Activated CD4-positive, alpha-beta T cell treated with anti-CD3 and anti-CD28 coated beads for 36 hours (primary cell): ENCODE results near the gene OR5M11. TPM values are rescaled to one million over a fixed set of nuclear protein-coding genes. Genes with fewer than 3 reads are reported as not detected.

Source experiments
- ATAC-seq: fragments of 200-7000 bp; cut with Tn5 transposase; one replicate; pipeline ENCODE4 v1.10.0; 2021; ENCODE audit warnings: mild to moderate bottlenecking, moderate library complexity
- CTCF ChIA-PET: fragments of 350-600 bp; sonication (Branson Sonifier 250); formaldehyde crosslinking; loops from one replicate; lab custom pipeline; 2021; ENCODE audit warnings: antibody characterized with exemption; lab: Charles Lee
- POLR2A ChIA-PET: fragments of 350-600 bp; sonication (Branson Sonifier 250); formaldehyde crosslinking; loops from one replicate; lab custom pipeline; 2021; ENCODE audit warnings: antibody characterized with exemption, inconsistent platforms; lab: Charles Lee
- DNase-seq: peaks from one replicate; pipeline ENCODE4 v3.0.0-alpha.2; 2020
- H3K27ac Mint-ChIP-seq: one replicate; pipeline ENCODE4 v1.8.0; 2021; ENCODE audit warnings: mixed read lengths
- H3K27me3 Mint-ChIP-seq: one replicate; pipeline ENCODE4 v1.8.0; 2021; ENCODE audit warnings: mixed read lengths
- H3K36me3 Mint-ChIP-seq: one replicate; pipeline ENCODE4 v1.8.0; 2021; ENCODE audit warnings: low read depth, mixed read lengths
- H3K4me1 Mint-ChIP-seq: one replicate; pipeline ENCODE4 v1.8.0; 2021; ENCODE audit warnings: mixed read lengths
- H3K4me3 Mint-ChIP-seq: one replicate; pipeline ENCODE4 v1.8.0; 2021; ENCODE audit warnings: mild to moderate bottlenecking, moderate library complexity, mixed read lengths
- H3K9me3 Mint-ChIP-seq: one replicate; pipeline ENCODE4 v1.8.0; 2021; ENCODE audit warnings: low read depth, mixed read lengths
- intact Hi-C, 2 experiments: fragments of 100-400 bp; cut with DNase I in 1 of 2; cut with micrococcal nuclease in 1 of 2; formaldehyde crosslinking; loops; one replicate each; pipeline versions ENCODE4 v1.14.2 to v1.15.1; 2022 to 2024; cut with DNase I, micrococcal nuclease
- total RNA-seq, 2 experiments: library from RNA; stranded (reverse); gene quantifications; one replicate each; pipeline ENCODE4 v1.2.3, GENCODE V29; 2021

The OR5M11 gene
- total RNA-seq, 2 experiments from 2014 or later = not detected

- CTCF ChIA-PET = no interaction called here
- Mint-ChIP-seq H3K27me3 (no peaks in the 10 kb centered on the region), H3K4me3 (no peak overlapping the region), H3K9me3 (peaks cover 6% of the 10 kb centered on the region), H3K36me3 (no peaks in the 10 kb centered on the region), H3K4me1 (no peaks in the 10 kb centered on the region), H3K27ac (no peak overlapping the region)
- intact Hi-C loops = no loop called here
- DNase-seq = no peak
- POLR2A ChIA-PET = no interaction called here
- ATAC-seq = no peak
These were observed 46.0 kb downstream of the OR5M11 start for GRCh38 chr11:56497010-56497409.

- ATAC-seq = no peak
- Mint-ChIP-seq H3K4me1 (no peaks in the 10 kb centered on the region), H3K36me3 (no peaks in the 10 kb centered on the region), H3K4me3 (no peak overlapping the region), H3K9me3 (peaks cover 12% of the 10 kb centered on the region), H3K27me3 (no peaks in the 10 kb centered on the region), H3K27ac (no peak overlapping the region)
- DNase-seq = no peak
- ChIA-PET POLR2A (no interaction called here), CTCF (no interaction called here)
- intact Hi-C loops = no loop called here
These were observed 47.9 kb downstream of the OR5M11 start for GRCh38 chr11:56495117-56495516.

Other genes with a start within 250 kb of the OR5M11 start
- not detected for gene OR8K3, start 228.1 kb downstream of the OR5M11 start, total RNA-seq
- gene OR8K1, start 197.2 kb downstream of the OR5M11 start, total RNA-seq = not detected
- not detected for gene OR8J1, start 189.0 kb downstream of the OR5M11 start, total RNA-seq
- gene OR8U1, start 167.6 kb downstream of the OR5M11 start, total RNA-seq = not detected
- gene OR5AL1, start 130.6 kb downstream of the OR5M11 start, total RNA-seq = not detected
- not detected for gene OR5M3, start 69.9 kb downstream of the OR5M11 start, total RNA-seq
- gene OR5M8, start 51.9 kb downstream of the OR5M11 start, total RNA-seq = not detected
- gene OR5M10, start 34.5 kb upstream of the OR5M11 start, total RNA-seq = not detected
- gene OR5M1, start 71.6 kb upstream of the OR5M11 start, total RNA-seq = not detected
- not detected for gene OR5AP2, start 99.2 kb upstream of the OR5M11 start, total RNA-seq
- not detected for gene OR5AR1, start 120.4 kb upstream of the OR5M11 start, total RNA-seq
- not detected for gene OR9G1, start 155.8 kb upstream of the OR5M11 start, total RNA-seq
- not detected for gene OR9G4, start 205.4 kb upstream of the OR5M11 start, total RNA-seq